GM15510 (cell line): ENCODE measurements around the gene DNM2.

Experiments
- POLR2A ChIP-seq: IDR thresholded peaks from 3 replicates; pipeline ENCODE4 v1.6.1; 2011; ENCODE audit warnings: borderline replicate concordance; ENCODE audit not compliant: insufficient read length; ENCODE audit errors: extremely low read depth

The DNM2 gene

DNA sequence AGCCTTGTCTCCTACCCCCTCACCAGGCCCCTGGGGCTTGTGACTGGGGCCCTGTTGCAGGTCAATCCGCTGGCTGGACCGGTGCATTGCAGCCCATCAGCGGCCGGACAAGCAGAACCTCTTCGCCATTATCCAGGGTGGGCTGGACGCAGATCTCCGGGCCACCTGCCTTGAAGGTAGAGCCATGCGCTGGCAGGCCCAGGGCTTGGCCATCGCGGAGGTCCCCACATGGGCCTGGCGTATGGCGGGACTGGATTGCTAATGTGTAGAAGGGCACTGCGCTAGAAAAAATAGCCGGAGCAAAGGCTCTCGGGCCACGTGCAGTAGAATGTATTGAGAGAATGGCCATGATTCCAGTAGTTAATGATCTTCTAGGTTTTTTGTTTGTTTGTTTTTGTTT is 10.4 kb upstream of the DNM2 start:
- no peak for TF ChIP-seq POLR2A

DNA sequence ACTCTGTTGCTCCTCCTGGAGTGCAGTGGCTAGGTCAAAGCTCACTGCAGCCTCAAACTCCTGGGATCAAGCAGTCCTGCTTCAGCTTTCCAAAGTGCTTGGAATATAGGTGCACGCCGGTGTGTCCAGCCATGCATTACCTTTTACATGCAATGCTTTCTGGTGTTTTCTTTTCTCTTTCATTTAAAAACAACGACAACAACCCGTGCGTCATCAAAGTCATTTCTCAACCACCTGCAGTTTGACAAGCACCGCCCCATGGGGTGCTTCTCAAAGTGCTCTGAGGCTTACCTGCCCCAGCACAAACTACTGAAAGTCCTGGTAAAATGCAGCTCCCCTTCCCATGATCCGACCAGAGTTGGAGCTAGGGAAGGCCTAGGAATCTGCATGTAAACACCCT is 9.6 kb upstream of the DNM2 start:
- TF ChIP-seq POLR2A = no peak

DNA sequence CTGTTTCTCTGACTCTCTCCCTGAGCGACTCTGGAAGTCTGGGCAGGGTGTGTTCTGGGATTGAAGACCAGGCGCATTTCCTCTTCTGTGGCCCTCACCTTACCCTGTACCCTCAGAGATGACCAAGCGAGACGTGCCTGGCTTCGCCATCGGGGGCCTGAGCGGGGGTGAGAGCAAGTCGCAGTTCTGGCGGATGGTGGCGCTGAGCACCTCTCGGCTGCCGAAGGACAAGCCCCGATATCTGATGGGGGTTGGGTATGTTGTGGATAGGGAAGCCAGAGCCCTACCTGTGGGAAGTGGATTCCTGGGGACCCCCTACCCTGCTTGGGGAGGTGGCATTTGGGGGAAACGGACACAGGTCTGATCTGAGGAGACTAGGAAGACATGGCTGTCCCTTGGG is 5.8 kb upstream of the DNM2 start:
- no peak for TF ChIP-seq POLR2A

DNA sequence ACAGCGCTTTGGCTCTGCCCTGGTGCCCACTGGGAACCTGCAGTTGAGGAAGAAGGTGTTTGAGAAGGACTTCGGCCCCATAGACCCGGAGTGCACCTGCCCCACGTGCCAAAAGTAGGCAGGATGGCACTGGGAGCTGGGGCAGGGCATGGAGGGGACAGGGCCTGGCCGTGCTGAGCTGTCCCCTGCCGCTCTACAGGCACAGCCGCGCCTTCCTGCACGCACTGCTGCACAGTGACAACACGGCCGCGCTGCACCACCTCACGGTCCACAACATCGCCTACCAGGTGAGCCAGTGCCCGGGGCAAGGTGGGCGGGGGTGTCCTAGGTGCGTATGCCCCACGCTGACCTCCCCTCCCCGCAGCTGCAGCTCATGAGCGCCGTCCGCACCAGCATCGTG is 5.1 kb upstream of the DNM2 start:
- no peak for TF ChIP-seq POLR2A

DNA sequence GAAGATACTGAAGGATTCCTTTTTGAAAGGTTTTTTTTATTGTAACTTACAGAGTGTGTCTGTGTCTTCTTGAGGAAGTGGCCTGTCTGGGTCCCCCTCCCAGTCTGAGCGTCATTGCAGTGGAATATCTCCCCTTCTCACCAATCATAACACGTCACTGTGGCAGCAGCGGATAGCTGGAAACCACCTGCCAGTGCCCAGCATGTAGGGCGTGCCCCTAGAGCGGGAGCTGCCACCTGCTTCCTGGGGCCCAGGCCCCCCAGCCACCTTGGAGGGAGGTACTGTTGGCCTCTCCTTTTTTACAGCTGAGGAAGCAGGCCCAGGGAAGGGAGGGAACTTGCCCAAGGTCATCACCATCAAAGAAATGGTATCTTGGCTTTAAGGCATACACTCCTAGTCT is 4.6 kb upstream of the DNM2 start:
- TF ChIP-seq POLR2A = no peak

DNA sequence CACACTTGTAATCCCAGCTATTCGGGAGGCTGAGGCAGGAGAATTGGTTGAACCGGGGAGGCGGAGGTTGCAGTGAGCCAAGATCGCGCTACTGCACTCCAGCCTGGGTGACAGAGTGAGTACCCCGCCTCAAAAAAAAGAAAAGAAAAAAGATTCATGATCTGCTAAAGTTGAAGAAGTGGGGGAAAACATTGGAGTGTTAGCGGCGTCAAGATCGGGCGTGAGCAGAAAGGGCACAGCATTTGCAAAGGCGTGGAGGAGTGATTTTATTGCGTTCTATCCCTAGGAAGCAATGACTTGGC is 874 bp upstream of the DNM2 start:
- TF ChIP-seq POLR2A = no peak

DNA sequence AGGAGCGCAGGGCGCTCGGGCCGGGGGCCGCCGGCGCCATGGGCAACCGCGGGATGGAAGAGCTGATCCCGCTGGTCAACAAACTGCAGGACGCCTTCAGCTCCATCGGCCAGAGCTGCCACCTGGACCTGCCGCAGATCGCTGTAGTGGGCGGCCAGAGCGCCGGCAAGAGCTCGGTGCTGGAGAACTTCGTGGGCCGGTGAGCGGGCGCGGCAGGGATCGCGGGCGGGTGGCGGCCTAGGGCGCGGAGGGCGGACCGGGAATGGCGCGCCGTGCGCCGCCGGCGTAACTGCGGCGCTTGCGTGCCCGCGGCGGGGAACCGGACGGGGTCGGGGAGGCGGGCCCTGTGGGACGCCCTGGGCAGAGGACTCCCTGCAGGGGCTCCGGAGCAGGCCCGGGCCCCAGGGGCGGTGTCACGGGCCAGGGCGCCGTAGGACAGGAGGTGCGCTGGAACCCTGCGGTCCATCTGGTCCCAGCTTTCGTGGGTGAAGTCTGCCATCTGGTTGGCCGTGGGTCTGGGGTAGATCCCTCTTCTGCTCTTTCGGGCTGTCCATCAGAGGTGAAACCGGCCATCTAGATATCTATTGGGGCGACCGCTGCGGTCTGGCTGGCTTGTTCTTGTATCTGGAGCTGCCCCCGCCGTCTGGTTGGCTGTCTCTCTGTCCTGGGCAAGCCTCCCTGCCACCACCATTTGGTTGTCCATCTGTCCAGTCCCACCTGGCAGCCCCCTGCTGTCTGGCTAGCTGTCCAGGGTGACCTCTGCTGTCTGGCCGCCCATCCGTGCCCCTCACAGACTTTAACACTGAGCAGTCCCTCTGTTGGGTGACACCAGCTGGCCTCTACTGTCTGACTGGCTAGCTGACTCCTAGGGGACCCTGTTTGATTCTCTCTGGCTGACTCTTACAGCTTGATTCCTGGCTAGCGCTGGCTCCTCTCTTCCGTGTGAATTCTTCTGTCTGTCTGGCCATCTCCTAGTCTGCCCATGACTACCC is 622 bp downstream of the DNM2 start:
- no peak for TF ChIP-seq POLR2A

DNA sequence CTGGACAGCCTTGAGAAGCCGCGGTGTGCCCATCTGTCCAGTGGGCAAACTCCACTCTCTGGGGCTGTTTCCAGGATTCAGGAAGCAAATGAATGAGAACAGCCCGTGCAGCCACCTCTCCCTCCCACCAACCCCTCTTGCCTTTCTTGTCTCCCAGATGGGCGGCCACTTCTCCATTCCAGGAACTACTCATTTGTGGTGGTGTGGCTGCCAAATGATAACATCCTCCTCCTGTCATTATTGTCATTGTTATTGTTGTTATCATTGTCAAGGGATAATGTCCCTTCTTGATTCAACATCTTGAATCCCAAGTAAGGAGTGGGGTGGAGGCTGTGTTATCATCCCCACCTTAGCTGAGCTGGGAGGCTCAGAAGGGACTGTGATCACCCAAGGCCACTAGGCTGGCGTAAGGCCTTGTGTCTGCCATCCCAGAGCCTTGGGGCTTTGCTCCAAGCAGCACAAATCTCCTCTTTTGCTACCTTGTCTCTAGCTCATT is 1.6 kb downstream of the DNM2 start:
- TF ChIP-seq POLR2A = no peak

DNA sequence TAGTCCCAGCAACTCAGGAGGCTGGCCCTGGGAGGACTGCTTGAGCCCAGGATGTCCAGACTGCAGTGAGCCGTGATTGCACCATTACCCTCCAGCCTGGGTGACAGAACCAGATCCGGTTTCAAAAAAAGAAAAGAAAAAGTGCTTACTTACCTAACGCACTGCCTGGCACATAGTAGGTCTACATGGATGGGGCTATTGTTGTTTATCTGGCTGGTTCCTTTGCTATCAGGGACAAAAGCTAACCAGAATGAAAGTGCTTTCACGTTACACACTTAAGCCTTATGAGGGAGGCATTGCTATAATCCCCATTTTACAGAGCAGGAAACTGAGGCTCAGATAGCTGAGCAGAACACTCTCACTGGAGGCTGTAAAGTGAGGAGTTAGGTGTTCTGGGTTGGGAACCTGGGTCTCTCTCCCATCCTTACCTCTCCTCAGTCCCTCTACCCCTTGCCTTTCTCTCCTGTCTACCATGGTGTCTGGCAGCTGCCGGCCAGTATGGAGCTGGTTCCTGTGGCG is 2.8 kb downstream of the DNM2 start:
- TF ChIP-seq POLR2A = no peak

DNA sequence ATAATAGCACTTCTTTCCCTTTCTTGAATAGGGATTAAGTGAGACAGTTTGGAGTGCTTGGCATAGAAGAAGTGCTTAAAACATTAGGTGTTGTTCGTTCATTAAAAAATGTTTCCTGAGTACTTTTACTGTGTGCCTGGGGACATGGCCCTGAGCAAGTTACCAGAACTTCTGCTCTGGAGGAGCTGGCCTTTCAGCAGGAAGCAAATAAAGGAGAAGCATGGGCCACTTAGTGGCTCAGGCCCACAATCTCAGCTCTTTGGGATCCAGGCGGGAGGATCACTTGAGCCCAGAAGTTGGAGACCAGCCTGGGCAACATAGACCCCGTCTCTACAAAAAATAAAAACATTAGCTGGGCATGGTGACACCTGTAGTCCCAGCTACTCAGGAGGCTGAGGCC is 5.7 kb downstream of the DNM2 start:
- TF ChIP-seq POLR2A = no peak

DNA sequence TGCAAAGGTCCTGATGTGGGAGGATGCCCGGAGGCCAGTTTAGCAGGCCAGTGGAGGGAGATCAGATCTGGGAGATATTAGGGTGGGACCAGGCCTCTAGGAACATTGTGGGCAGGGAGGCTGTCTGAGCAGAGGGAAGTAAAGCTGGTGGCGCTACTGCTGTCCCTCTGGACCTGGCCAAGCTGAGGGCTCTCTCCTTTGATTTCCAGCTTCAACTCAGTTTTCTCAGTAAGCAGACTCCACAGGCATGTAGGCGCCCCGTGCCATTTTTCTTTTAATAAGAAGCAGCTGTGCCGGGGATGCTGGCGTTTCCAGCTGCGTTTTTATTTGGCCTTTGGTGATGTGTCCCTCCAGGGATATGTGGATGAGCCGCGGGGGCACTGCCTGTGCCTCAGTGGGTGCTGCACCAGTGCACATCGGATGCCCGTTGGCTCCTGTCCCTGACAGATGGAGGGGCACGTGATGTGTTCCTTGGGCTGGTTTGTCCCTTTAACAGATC is 6.7 kb downstream of the DNM2 start:
- TF ChIP-seq POLR2A = no peak

DNA sequence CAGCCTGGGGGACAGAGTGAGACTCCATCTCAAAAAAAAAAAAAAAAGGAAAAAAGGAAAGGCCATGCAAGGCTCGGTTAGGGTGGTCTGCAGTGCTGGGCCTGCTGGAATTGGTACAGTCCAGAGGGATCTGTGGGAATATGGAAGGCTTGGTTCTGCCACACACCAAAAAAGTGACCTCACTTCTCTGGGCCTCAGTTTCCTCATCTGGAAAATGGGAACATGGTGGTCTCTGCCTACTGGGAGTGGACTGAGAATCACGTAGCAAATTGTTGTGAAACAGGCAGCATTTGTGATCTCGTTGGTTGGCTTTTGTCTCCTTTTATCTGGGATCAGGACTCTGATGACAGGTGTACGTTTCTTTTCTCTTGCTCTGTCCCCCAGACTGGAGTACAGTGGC is 7.5 kb downstream of the DNM2 start:
- TF ChIP-seq POLR2A = no peak

DNA sequence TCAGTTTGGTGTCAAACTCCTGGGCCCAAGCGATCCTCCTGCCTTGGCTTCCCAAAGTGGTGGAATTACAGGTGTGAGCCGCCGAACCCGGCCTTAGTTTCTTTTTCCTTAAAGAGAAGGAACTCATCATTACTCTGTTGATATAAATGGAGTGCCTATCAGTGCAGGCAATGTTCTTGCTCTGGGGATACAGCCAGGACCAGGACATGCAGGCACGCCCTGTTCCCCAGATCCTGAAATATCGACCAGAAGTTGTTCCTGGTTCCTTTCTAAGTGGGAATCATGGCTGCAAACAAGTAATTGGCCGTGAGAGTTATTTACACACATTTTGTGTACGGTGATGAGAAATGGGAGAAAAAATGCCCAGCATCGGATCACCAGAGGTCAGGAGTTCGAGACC is 8.4 kb downstream of the DNM2 start:
- no peak for TF ChIP-seq POLR2A

DNA sequence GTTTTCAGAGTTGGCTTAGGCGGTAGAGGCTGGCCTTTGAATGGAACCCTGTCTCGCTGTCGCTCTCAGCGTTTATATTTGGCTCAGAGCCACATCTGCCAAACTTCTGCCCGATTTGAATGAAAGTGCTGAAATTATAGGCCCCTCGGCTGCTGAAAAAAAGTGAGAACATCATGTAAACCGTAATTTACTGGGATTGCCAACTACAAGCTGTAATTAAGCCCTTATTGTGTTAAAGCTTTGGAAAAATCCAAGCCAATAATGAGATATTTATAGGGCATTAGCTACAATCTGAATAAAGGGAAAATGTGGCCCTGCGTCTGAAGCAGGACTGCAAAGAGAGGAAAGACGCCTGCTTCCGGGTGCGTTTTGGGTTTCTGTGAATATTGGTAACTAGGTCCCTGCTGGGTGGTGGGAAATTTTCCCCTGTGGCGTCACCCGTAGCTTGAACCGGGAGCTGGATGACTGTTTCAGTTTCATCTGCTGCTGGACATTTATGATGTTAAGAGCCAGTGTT is 9.9 kb downstream of the DNM2 start:
- TF ChIP-seq POLR2A = no peak

DNA sequence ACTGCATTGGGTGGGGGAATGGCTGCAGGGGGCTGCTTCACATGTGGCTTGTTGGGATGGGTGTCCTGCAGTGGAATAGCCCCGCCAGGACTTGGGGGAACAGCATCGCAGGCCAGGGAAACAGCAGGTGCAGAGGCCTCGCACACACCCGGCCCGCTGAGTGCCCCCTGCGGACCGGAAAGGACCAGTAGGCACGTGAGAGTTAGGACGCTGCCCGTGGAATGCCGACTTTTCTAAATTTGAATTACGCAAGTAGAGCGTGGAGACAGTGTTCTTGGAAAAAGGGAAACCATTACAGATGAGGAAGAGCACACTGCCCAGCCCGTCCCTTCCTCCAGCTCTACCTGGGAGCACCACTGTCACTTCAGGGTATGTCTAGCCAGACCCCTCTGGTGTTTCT is 11.5 kb downstream of the DNM2 start:
- no peak for TF ChIP-seq POLR2A

DNA sequence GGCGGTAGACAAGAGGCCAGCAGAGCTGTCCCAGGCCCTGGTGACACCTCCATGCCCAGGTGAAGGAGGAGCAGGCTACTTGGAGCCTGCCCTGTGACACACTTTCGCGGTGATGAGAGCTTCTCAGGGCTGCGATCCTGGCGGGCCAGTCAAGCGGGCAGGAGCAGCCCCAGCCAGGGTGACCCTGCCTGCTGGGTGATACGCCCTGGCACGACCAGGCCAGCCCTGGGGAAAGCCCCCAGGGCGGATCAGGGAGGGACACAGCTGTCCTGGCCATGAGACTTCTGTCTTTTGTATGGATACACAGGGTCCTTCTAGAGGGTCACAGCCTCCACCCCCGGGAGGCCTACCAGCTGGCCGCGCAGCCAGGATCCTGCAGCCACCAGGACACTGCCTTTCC is 13.1 kb downstream of the DNM2 start:
- no peak for TF ChIP-seq POLR2A
